ENCODE data around the gene PPP1R18. TPM values are rescaled to one million over a fixed set of nuclear protein-coding genes. Genes with fewer than 3 reads are reported as not detected.
A peak's percentile ranks its signal among the peaks of the same experiment; 100 is the strongest.
"Not testable (repeated sequence)": the region's sequence is repeated elsewhere in the genome, so short reads cannot be mapped to it uniquely, and the experiment has no call there.

The PPP1R18 gene
- total RNA-seq, 1 donor from 2014 or later, result 129 TPM

GRCh38 chr6:30722280-30723112, 36.1 kb upstream of the PPP1R18 start:
- H3K36me3 ChIP-seq (ENCODE audit: control insufficient read depth, insufficient read depth, low read length), result peaks cover 6% of the 10 kb centered on the region
- H3K4me3 ChIP-seq (ENCODE audit: low read depth, low read length), result peak overlapping the region; percentile 86
- DNase-seq (ENCODE audit: low read depth), result no peak
- TF ChIP-seq CTCF (IDR thresholded peaks at IDR 0.05; ENCODE audit: insufficient read depth, low read length, poor library complexity, severe bottlenecking), result peak; percentile 91
- no peaks in the 10 kb centered on the region for H3K27me3 ChIP-seq (ENCODE audit: control insufficient read depth, insufficient read depth, low read length)

GRCh38 chr6:30722025-30722279, 35.5 kb upstream of the PPP1R18 start:
- peak overlapping the region; percentile 86 for H3K4me3 ChIP-seq (ENCODE audit: low read depth, low read length)
- H3K27me3 ChIP-seq (ENCODE audit: control insufficient read depth, insufficient read depth, low read length); DNase-seq (ENCODE audit: low read depth); H3K36me3 ChIP-seq (ENCODE audit: control insufficient read depth, insufficient read depth, low read length): not testable (repeated sequence)

GRCh38 chr6:30721198-30722024, 35.0 kb upstream of the PPP1R18 start:
- TF ChIP-seq CTCF (IDR thresholded peaks at IDR 0.05; ENCODE audit: insufficient read depth, low read length, poor library complexity, severe bottlenecking), result no peak
- DNase-seq (ENCODE audit: low read depth), result no peak
- H3K27me3 ChIP-seq (ENCODE audit: control insufficient read depth, insufficient read depth, low read length), result no peaks in the 10 kb centered on the region
- H3K4me3 ChIP-seq (ENCODE audit: low read depth, low read length), result peak overlapping the region; percentile 86
- H3K36me3 ChIP-seq (ENCODE audit: control insufficient read depth, insufficient read depth, low read length), result peaks cover 6% of the 10 kb centered on the region

GRCh38 chr6:30720738-30721197, 34.3 kb upstream of the PPP1R18 start:
- H3K27me3 ChIP-seq (ENCODE audit: control insufficient read depth, insufficient read depth, low read length), result no peaks in the 10 kb centered on the region
- no peak for DNase-seq (ENCODE audit: low read depth)
- no peak for TF ChIP-seq CTCF (IDR thresholded peaks at IDR 0.05; ENCODE audit: insufficient read depth, low read length, poor library complexity, severe bottlenecking)
- H3K36me3 ChIP-seq (ENCODE audit: control insufficient read depth, insufficient read depth, low read length), result peaks cover 6% of the 10 kb centered on the region
- H3K4me3 ChIP-seq (ENCODE audit: low read depth, low read length), result peak overlapping the region; percentile 86

GRCh38 chr6:30719791-30720737, 33.6 kb upstream of the PPP1R18 start, which contains the start of gene TUBB:
TUBB (plus strand) TSS chr6:30720352; CDS start chr6:30720507, 155 bp downstream.
- peak; percentile 88 for DNase-seq (ENCODE audit: low read depth)
- peak within 1 kb of the TSS; percentile 86 for H3K4me3 ChIP-seq (ENCODE audit: low read depth, low read length)
- H3K36me3 ChIP-seq (ENCODE audit: control insufficient read depth, insufficient read depth, low read length), result peaks cover 6% of the 10 kb centered on the region
- no peak for TF ChIP-seq CTCF (IDR thresholded peaks at IDR 0.05; ENCODE audit: insufficient read depth, low read length, poor library complexity, severe bottlenecking)
- no peaks in the 10 kb centered on the region for H3K27me3 ChIP-seq (ENCODE audit: control insufficient read depth, insufficient read depth, low read length)

Data from kidney epithelial cell (primary cell).